Uterus (tissue), 2 donors: ENCODE measurements around the gene GRAMD2B.

Experiments
- POLR2A ChIP-seq, 2 donors: fragments of 450-650 bp; IDR thresholded peaks; one replicate each; pipeline ENCODE4 v1.6.1; 2016; ENCODE audit warnings: antibody characterized with exemption in 2 of 2, mild to moderate bottlenecking in 1 of 2, moderate library complexity in 1 of 2
- TF ChIP-seq, protein P1 (sequence below), 4 experiments: fragments of 200-600 bp in 2 of 4; fragments of 450-650 bp in 2 of 4; sonication (generic) in 2 of 4; IDR thresholded peaks; one replicate each; pipeline ENCODE4 v1.5.1; 2016 to 2019; ENCODE audit warnings: antibody characterized with exemption in 4 of 4, mild to moderate bottlenecking in 2 of 4, moderate library complexity in 1 of 4

DNA sequence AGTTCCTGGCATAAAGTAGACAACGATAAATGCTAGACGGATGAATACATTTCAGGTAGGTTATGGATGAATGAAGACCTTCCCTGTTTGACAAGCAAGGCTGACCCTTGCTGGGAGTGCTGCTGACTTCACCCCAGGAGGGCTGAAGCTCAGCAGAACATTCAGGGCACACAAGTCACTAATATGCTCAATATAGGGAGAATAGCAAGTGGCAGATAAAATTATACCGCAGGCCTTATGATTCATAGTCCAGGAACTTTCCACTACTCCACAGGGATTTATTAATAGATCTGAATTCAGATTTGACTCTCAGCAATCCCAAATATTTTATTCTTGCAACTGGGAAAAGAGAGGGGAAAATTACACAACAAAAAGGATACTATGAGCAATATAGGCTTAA lies 38.2 kb upstream of the GRAMD2B start:
- TF ChIP-seq, protein P1, sequence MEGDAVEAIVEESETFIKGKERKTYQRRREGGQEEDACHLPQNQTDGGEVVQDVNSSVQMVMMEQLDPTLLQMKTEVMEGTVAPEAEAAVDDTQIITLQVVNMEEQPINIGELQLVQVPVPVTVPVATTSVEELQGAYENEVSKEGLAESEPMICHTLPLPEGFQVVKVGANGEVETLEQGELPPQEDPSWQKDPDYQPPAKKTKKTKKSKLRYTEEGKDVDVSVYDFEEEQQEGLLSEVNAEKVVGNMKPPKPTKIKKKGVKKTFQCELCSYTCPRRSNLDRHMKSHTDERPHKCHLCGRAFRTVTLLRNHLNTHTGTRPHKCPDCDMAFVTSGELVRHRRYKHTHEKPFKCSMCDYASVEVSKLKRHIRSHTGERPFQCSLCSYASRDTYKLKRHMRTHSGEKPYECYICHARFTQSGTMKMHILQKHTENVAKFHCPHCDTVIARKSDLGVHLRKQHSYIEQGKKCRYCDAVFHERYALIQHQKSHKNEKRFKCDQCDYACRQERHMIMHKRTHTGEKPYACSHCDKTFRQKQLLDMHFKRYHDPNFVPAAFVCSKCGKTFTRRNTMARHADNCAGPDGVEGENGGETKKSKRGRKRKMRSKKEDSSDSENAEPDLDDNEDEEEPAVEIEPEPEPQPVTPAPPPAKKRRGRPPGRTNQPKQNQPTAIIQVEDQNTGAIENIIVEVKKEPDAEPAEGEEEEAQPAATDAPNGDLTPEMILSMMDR (IDR thresholded peaks at IDR 0.05): no peak
- TF ChIP-seq POLR2A (IDR thresholded peaks at IDR 0.05): no peak
